ENCODE data around the gene BACH2.

The BACH2 gene

GRCh38 chr6:90096818-90097217 is 199.8 kb downstream of the BACH2 start:
- no peak for DNase-seq (ENCODE audit: low spot score)

- DNase-seq (ENCODE audit: low spot score), result no peak
These were observed 200.9 kb downstream of the BACH2 start for GRCh38 chr6:90095788-90096187.

- DNase-seq (ENCODE audit: low spot score), result no peak
These were observed 201.5 kb downstream of the BACH2 start for GRCh38 chr6:90095145-90095544.

- DNase-seq (ENCODE audit: low spot score), result no peak
These were observed 203.0 kb downstream of the BACH2 start for GRCh38 chr6:90093558-90094073.

- no peak for DNase-seq (ENCODE audit: low spot score)
These were observed 205.8 kb downstream of the BACH2 start for GRCh38 chr6:90090866-90091265.

- no peak for DNase-seq (ENCODE audit: low spot score)
These were observed 208.6 kb downstream of the BACH2 start for GRCh38 chr6:90088009-90088408.

- DNase-seq (ENCODE audit: low spot score), result no peak
These were observed 209.4 kb downstream of the BACH2 start for GRCh38 chr6:90087106-90087833.

- no peak for DNase-seq (ENCODE audit: low spot score)
These were observed 210.1 kb downstream of the BACH2 start for GRCh38 chr6:90086517-90086916.

GRCh38 chr6:90083891-90084290 is 212.8 kb downstream of the BACH2 start:
- peak; percentile 75 for DNase-seq (ENCODE audit: low spot score)

- DNase-seq (ENCODE audit: low spot score), result no peak
These were observed 213.8 kb downstream of the BACH2 start for GRCh38 chr6:90082847-90083246.

GRCh38 chr6:90080876-90081481 is 215.7 kb downstream of the BACH2 start:
- DNase-seq (ENCODE audit: low spot score), result peak; percentile 73

- peak; percentile 22 for DNase-seq (ENCODE audit: low spot score)
These were observed 216.8 kb downstream of the BACH2 start for GRCh38 chr6:90079560-90080490.

- DNase-seq (ENCODE audit: low spot score), result peak; percentile 38
These were observed 217.9 kb downstream of the BACH2 start for GRCh38 chr6:90078513-90079289.

GRCh38 chr6:90076511-90077415 is 219.9 kb downstream of the BACH2 start:
- no peak for DNase-seq (ENCODE audit: low spot score)

- DNase-seq (ENCODE audit: low spot score), result no peak
These were observed 222.3 kb downstream of the BACH2 start for GRCh38 chr6:90074161-90074850.

- no peak for DNase-seq (ENCODE audit: low spot score)
These were observed 223.6 kb downstream of the BACH2 start for GRCh38 chr6:90072935-90073464.

- no peak for DNase-seq (ENCODE audit: low spot score)
These were observed 224.1 kb downstream of the BACH2 start for GRCh38 chr6:90072501-90072900.

- no peak for DNase-seq (ENCODE audit: low spot score)
These were observed 227.7 kb downstream of the BACH2 start for GRCh38 chr6:90068703-90069523.

GRCh38 chr6:90068264-90068663 is 228.4 kb downstream of the BACH2 start:
- DNase-seq (ENCODE audit: low spot score), result no peak
